Astrocyte (in vitro differentiated cells and primary cell): ENCODE measurements around the gene CDH13.

Experiments
- CTCF ChIP-seq: IDR thresholded peaks from 2 replicates; pipeline ENCODE4 v1.5.1; 2011; ENCODE audit warnings: low read depth, mild to moderate bottlenecking, inconsistent platforms, low read length, moderate library complexity; ENCODE audit not compliant: insufficient read depth
- EZH2 ChIP-seq: IDR thresholded peaks from 2 replicates; pipeline ENCODE4 v1.6.1; 2012; ENCODE audit warnings: mild to moderate bottlenecking, low read length, inconsistent platforms; ENCODE audit not compliant: insufficient read depth

- TF ChIP-seq CTCF, result no peak
- no peak for TF ChIP-seq EZH2
Observed at GRCh38 chr16:83354015-83354414, 727.2 kb downstream of the CDH13 start.
